ENCODE results near the gene RAB17.

Gene RAB17

GRCh38 chr2:237623428-237624403, 33.2 kb upstream of the RAB17 start:
- in situ Hi-C loops (cut with MboI; ENCODE audit: low sequenced_read_pairs, unreplicated experiment) = no loop called here

GRCh38 chr2:237618449-237618848, 27.9 kb upstream of the RAB17 start:
- DNase-seq (ENCODE audit: low spot score) = no peak
- in situ Hi-C loops (cut with MboI; ENCODE audit: low sequenced_read_pairs, unreplicated experiment) = no loop called here
- no peak for TF ChIP-seq CTCF (IDR thresholded peaks at IDR 0.05; ENCODE audit: borderline replicate concordance, control extremely low read depth, extremely low read depth, insufficient read depth, missing control alignments)

More at GRCh38 chr2:237623428-237624403, 33.2 kb upstream of the RAB17 start:
- DNase-seq (ENCODE audit: low spot score) = no peak
- no peak for TF ChIP-seq CTCF (IDR thresholded peaks at IDR 0.05; ENCODE audit: borderline replicate concordance, control extremely low read depth, extremely low read depth, insufficient read depth, missing control alignments)

GRCh38 chr2:237617587-237617982, 27.1 kb upstream of the RAB17 start:
- TF ChIP-seq CTCF (IDR thresholded peaks at IDR 0.05; ENCODE audit: borderline replicate concordance, control extremely low read depth, extremely low read depth, insufficient read depth, missing control alignments) = no peak
- in situ Hi-C loops (cut with MboI; ENCODE audit: low sequenced_read_pairs, unreplicated experiment) = no loop called here
- no peak for DNase-seq (ENCODE audit: low spot score)

GRCh38 chr2:237616734-237617586, 26.4 kb upstream of the RAB17 start:
- in situ Hi-C loops (cut with MboI; ENCODE audit: low sequenced_read_pairs, unreplicated experiment) = no loop called here
- DNase-seq (ENCODE audit: low spot score) = no peak
- no peak for TF ChIP-seq CTCF (IDR thresholded peaks at IDR 0.05; ENCODE audit: borderline replicate concordance, control extremely low read depth, extremely low read depth, insufficient read depth, missing control alignments)

GRCh38 chr2:237616373-237616733, 25.8 kb upstream of the RAB17 start:
- DNase-seq (ENCODE audit: low spot score) = no peak
- no peak for TF ChIP-seq CTCF (IDR thresholded peaks at IDR 0.05; ENCODE audit: borderline replicate concordance, control extremely low read depth, extremely low read depth, insufficient read depth, missing control alignments)
- in situ Hi-C loops (cut with MboI; ENCODE audit: low sequenced_read_pairs, unreplicated experiment) = no loop called here

GRCh38 chr2:237615631-237616249, 25.2 kb upstream of the RAB17 start:
- in situ Hi-C loops (cut with MboI; ENCODE audit: low sequenced_read_pairs, unreplicated experiment) = no loop called here
- DNase-seq (ENCODE audit: low spot score) = no peak
- TF ChIP-seq CTCF (IDR thresholded peaks at IDR 0.05; ENCODE audit: borderline replicate concordance, control extremely low read depth, extremely low read depth, insufficient read depth, missing control alignments) = no peak

Data from GM13976 (cell line).